Ishikawa (cell line): ENCODE measurements around the gene MOV10.

Experiments used
- FOXM1 ChIP-seq: IDR thresholded peaks from 2 replicates; pipeline ENCODE4 v1.6.1; 2012; ENCODE audit warnings: low read depth, borderline replicate concordance
- RAD21 ChIP-seq: IDR thresholded peaks from 2 replicates; pipeline ENCODE4 v1.6.1; 2012; ENCODE audit warnings: low read depth
- TF ChIP-seq, protein P1 (sequence below): IDR thresholded peaks from 2 replicates; pipeline ENCODE4 v1.6.1; 2012

GRCh38 chr1:112727716-112728115 is 53.3 kb downstream of the MOV10 start:
- no peak for TF ChIP-seq RAD21
- no peak for TF ChIP-seq FOXM1
- TF ChIP-seq, protein P1, sequence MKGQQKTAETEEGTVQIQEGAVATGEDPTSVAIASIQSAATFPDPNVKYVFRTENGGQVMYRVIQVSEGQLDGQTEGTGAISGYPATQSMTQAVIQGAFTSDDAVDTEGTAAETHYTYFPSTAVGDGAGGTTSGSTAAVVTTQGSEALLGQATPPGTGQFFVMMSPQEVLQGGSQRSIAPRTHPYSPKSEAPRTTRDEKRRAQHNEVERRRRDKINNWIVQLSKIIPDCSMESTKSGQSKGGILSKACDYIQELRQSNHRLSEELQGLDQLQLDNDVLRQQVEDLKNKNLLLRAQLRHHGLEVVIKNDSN: no peak
